ENCODE results near the gene ZBED1. TPM values are rescaled to one million over a fixed set of nuclear protein-coding genes. Genes with fewer than 3 reads are reported as not detected.
"Not testable (repeated sequence)": the region's sequence is repeated elsewhere in the genome, so short reads cannot be mapped to it uniquely, and the experiment has no call there.

ZBED1 gene
- total RNA-seq, 1 donor from 2014 or later = 40.2 TPM

- Mint-ChIP-seq H3K4me3 (ENCODE audit: unreplicated experiment) (no peak overlapping the region), H3K27ac (ENCODE audit: unreplicated experiment) (no peak overlapping the region), H3K36me3 (ENCODE audit: low read depth, unreplicated experiment) (peaks cover 18% of the 10 kb centered on the region), H3K4me1 (ENCODE audit: unreplicated experiment) (peaks cover 4% of the 10 kb centered on the region), H3K27me3 (ENCODE audit: unreplicated experiment) (peaks cover 1% of the 10 kb centered on the region), H3K9me3 (ENCODE audit: unreplicated experiment) (no peaks in the 10 kb centered on the region)
- no peak for TF ChIP-seq CTCF (IDR thresholded peaks at IDR 0.05; ENCODE audit: unreplicated experiment)
- DNase-seq (ENCODE audit: low spot score) = no peak
These were observed 21.4 kb downstream of the ZBED1 start for GRCh38 chrX:2479420-2479780.

DNA sequence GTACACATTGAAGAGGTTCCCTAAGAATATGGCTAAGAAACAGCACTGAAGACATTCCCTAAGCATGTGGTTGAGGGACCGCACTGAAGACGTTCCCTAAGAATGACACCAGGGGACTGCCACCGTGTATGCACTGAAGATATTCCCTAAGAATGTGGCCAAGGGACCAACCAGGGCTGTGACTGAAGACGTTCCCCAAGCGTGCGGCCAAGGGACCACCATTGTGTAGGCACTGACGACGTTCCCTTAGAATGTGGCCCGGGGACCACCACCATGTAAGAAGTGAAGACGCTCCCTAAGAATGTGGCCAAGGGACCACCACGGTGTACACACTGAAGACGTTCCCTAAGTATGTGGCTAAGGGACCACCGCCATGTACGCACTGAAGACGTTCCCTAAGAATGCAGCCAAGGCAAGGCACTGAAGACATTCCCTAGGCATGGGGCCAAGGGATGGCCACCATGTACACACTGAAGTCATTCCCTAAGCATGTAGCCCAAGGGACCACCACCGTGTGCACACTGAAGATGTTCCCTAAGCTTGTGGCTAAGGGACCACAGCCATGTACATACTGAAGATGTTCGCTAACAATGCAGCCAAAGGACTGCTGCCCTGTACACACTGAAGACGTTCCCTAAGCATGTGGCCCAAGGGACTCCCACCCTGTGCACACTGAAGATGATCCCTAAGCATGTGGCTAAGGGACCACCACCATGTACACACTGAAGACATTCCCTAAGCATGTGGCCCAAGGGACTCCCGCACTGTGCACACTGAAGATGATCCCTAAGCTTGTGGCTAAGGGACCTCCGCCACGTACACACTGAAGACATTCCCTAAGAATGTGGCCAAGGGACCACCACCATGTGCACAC is 22.0 kb downstream of the ZBED1 start:
- no peak for DNase-seq (ENCODE audit: low spot score)
- TF ChIP-seq CTCF (IDR thresholded peaks at IDR 0.05; ENCODE audit: unreplicated experiment) = no peak
- Mint-ChIP-seq H3K27me3 (ENCODE audit: unreplicated experiment) (peaks cover 4% of the 10 kb centered on the region), H3K4me1 (ENCODE audit: unreplicated experiment) (no peaks in the 10 kb centered on the region), H3K36me3 (ENCODE audit: low read depth, unreplicated experiment) (peaks cover 17% of the 10 kb centered on the region), H3K27ac (ENCODE audit: unreplicated experiment) (no peak overlapping the region), H3K4me3 (ENCODE audit: unreplicated experiment) (no peak overlapping the region), H3K9me3 (ENCODE audit: unreplicated experiment) (no peaks in the 10 kb centered on the region)

GRCh38 chrX:2477313-2477712 is 23.5 kb downstream of the ZBED1 start:
- H3K27ac Mint-ChIP-seq (ENCODE audit: unreplicated experiment); H3K27me3 Mint-ChIP-seq (ENCODE audit: unreplicated experiment); DNase-seq (ENCODE audit: low spot score); H3K9me3 Mint-ChIP-seq (ENCODE audit: unreplicated experiment); H3K4me1 Mint-ChIP-seq (ENCODE audit: unreplicated experiment); H3K4me3 Mint-ChIP-seq (ENCODE audit: unreplicated experiment): not testable (repeated sequence)
- H3K36me3 Mint-ChIP-seq (ENCODE audit: low read depth, unreplicated experiment) = peaks cover 17% of the 10 kb centered on the region

DNA sequence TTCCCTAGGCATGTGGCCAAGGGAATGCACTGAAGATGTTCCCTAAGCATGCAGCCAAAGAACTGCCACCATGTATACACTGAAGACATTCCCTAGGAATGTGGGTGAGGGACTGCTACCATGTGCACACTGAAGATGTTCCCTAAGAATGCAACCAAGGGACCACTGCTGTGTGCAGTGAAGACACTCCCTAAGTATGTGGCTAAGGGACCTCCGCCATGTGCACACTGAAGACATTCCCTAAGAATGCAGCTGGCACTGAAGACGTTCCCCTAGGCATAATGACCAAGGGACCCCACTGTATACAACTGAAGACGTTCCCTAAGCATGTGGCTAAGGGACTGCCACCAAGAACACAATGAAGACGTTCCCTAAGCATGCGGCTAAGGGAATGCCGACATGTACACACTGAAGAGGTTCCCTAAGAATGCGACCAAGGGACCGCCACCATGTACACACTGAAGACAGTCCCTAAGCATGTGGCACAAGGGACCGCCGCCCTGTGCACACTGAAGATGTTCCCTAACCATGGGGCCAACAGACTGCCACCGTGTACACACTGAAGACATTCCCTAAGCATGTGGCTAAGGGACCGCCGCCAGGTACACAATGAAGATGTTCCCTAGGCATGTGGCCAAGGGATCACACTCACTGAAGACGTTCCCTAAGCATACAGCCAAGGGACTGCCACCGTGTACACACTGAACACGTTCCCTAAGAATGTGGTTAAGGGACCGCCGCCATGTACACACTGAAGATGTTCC is 25.6 kb downstream of the ZBED1 start:
- Mint-ChIP-seq H3K9me3 (ENCODE audit: unreplicated experiment) (no peaks in the 10 kb centered on the region), H3K36me3 (ENCODE audit: low read depth, unreplicated experiment) (peaks cover 16% of the 10 kb centered on the region), H3K4me1 (ENCODE audit: unreplicated experiment) (no peaks in the 10 kb centered on the region), H3K27me3 (ENCODE audit: unreplicated experiment) (peaks cover 5% of the 10 kb centered on the region), H3K4me3 (ENCODE audit: unreplicated experiment) (no peak overlapping the region), H3K27ac (ENCODE audit: unreplicated experiment) (no peak overlapping the region)
- TF ChIP-seq CTCF (IDR thresholded peaks at IDR 0.05; ENCODE audit: unreplicated experiment) = no peak
- no peak for DNase-seq (ENCODE audit: low spot score)

DNA sequence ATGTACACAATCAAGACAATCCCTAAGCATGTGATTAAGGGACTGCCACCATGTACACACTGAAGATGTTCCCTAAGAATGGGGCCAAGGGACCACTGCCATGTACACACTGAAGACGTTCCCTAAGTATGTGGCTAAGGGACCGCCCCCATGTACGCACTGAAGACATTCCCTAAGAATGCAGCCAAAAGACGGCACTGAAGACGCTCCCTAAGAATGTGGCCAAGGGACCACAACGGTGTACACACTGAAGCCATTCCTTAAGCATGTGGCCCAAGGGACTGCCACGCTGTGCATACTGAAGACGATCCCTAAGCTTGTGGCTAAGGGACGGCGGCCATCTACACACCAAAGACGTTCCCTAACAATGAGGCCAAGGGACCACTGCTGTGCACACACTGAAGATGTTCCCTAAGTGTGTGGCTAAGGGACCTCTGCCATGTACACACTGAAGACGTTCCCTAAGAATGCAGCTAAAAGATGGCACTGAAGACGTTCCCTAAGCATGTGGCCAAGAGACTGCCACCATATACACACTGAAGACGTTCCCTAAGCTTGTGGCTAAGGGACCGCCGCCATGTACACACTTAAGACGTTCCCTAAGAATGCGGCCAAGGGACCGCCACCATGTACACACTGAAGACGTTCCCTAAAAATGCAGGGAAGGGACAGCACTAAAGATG is 26.4 kb downstream of the ZBED1 start:
- peaks cover 9% of the 10 kb centered on the region for H3K36me3 Mint-ChIP-seq (ENCODE audit: low read depth, unreplicated experiment)
- TF ChIP-seq CTCF (IDR thresholded peaks at IDR 0.05; ENCODE audit: unreplicated experiment) = no peak
- no peaks in the 10 kb centered on the region for H3K9me3 Mint-ChIP-seq (ENCODE audit: unreplicated experiment)
- H3K4me1 Mint-ChIP-seq (ENCODE audit: unreplicated experiment) = no peaks in the 10 kb centered on the region
- no peak for DNase-seq (ENCODE audit: low spot score)
- no peak overlapping the region for H3K27ac Mint-ChIP-seq (ENCODE audit: unreplicated experiment)
- no peak overlapping the region for H3K4me3 Mint-ChIP-seq (ENCODE audit: unreplicated experiment)
- peaks cover 5% of the 10 kb centered on the region for H3K27me3 Mint-ChIP-seq (ENCODE audit: unreplicated experiment)

GRCh38 chrX:2473064-2473463 is 27.7 kb downstream of the ZBED1 start:
- H3K27me3 Mint-ChIP-seq (ENCODE audit: unreplicated experiment); DNase-seq (ENCODE audit: low spot score); H3K9me3 Mint-ChIP-seq (ENCODE audit: unreplicated experiment); H3K27ac Mint-ChIP-seq (ENCODE audit: unreplicated experiment); H3K36me3 Mint-ChIP-seq (ENCODE audit: low read depth, unreplicated experiment); H3K4me1 Mint-ChIP-seq (ENCODE audit: unreplicated experiment); H3K4me3 Mint-ChIP-seq (ENCODE audit: unreplicated experiment): not testable (repeated sequence)

Measured in endothelial cell (in vitro differentiated cells).